GM10266 (cell line): ENCODE data around the gene CNTN5.

Experiments used
- DNase-seq: peaks from one replicate; pipeline ENCODE4 v3.0.0; 2012; ENCODE audit errors: extremely low spot score
- TF ChIP-seq, protein P1 (sequence below): IDR thresholded peaks from 2 replicates; pipeline ENCODE4 v1.5.1; 2012; ENCODE audit warnings: mild to moderate bottlenecking, low read depth; ENCODE audit not compliant: control insufficient read depth, insufficient read depth; ENCODE audit errors: missing control alignments

CNTN5 gene

DNA sequence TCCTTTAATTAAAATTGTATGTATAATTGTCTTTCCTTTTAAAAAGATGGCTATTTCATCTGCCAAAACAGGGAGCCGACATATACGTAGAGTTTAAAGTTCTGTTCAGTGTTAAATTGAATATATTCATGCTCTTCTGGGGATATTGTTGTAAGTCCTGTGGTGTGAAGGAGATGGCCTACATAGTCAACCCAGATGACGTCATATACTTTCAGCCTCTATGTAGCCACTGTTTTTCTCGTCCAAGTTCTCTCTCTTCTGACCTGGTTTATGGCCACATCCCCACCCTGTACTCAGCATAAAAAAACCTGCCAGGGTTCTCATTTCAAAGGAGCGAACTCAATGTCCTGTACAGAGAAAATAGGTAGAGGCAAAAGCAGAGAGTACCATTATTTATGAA lies 1156.9 kb downstream of the CNTN5 start:
- no peak for DNase-seq
- TF ChIP-seq, protein P1, sequence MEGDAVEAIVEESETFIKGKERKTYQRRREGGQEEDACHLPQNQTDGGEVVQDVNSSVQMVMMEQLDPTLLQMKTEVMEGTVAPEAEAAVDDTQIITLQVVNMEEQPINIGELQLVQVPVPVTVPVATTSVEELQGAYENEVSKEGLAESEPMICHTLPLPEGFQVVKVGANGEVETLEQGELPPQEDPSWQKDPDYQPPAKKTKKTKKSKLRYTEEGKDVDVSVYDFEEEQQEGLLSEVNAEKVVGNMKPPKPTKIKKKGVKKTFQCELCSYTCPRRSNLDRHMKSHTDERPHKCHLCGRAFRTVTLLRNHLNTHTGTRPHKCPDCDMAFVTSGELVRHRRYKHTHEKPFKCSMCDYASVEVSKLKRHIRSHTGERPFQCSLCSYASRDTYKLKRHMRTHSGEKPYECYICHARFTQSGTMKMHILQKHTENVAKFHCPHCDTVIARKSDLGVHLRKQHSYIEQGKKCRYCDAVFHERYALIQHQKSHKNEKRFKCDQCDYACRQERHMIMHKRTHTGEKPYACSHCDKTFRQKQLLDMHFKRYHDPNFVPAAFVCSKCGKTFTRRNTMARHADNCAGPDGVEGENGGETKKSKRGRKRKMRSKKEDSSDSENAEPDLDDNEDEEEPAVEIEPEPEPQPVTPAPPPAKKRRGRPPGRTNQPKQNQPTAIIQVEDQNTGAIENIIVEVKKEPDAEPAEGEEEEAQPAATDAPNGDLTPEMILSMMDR, result no peak

DNA sequence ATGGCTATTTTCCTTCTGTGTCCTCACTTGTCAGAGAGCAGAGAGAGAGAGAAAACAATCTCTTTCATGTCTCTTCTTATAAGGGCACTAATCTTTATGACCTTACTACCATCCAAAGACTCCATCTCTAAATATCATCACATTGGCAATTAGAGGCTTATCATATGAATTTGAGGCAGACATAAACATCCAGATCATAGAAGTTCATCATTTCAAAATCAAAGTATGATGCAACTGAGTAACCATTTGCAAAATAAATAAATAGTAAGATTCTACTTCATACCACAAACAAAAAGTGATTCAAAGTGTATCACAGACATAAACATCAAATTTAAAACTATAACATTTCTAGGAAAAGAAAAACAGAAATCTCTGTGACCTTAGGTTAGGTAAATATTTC lies 1161.6 kb downstream of the CNTN5 start:
- TF ChIP-seq, protein P1, result no peak

DNA sequence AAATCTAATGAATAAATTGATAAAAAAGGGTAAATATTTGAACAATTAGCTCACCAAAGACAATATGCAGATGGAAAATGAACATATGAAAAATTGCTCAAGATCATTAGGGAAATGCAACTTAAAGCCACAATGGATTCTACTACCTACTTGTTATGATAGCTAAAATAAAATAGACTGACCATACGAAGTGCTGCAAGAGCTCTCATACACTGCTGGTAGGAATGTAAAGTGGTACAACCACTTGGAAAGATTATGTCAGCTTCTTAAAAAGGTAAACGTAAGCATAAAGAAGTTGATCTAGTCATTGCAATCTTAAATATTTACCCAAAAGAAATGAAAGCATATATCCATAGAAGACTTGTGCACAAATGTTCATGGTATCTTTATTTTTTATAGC lies 1162.2 kb downstream of the CNTN5 start:
- TF ChIP-seq, protein P1, result no peak
- DNase-seq, result no peak

More for the DNA sequence above, 1161.6 kb downstream of the CNTN5 start:
- no peak for DNase-seq

DNA sequence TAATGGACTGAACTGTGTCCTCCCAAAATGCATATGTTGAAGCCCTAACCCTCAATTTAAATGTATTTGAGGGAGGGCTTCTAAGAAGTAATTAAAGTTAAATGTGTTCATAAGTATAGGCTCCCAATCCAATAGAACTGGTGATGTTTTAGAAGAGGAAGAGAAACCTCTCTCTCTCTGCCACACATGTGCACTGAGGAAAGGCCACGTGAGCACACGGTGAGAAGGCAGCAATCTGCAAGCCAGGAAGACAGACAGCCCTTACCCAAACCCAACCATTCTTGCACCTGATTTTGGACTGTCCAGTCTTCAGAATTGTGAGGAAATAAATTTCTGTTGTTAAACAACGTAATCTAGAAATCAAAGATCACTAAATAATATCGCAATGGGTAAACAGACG lies 1164.8 kb downstream of the CNTN5 start:
- no peak for DNase-seq
- TF ChIP-seq, protein P1, result no peak

DNA sequence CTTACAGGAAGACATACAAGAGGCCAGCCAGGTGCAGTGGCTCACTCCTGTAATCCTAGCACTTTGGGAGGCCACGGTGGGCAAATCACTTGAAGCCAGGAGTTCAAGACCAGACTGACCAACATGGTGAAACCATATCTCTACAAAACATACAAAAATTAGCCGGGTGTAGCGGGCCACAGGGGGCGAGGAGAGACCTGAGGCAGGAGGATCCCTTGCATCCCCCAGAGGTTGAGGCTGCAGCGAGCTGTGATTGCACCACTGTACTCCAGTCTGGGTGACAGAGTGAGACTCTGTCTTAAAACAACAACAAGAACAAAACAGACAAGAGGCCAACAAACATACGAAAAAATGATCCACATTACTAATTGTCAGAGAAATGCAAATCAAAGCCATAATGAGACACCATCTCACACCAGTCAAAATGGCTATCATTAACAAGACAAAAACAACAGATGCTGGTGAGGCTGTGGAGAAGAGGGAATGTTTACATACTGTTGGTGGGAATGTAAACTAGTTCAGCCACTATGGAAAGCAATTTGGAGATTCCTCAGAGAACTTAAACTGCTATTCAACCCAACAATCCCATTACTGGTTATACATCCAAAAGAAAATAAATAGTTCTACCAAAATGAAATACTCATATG lies 1167.5 kb downstream of the CNTN5 start:
- TF ChIP-seq, protein P1, result no peak
- no peak for DNase-seq

DNA sequence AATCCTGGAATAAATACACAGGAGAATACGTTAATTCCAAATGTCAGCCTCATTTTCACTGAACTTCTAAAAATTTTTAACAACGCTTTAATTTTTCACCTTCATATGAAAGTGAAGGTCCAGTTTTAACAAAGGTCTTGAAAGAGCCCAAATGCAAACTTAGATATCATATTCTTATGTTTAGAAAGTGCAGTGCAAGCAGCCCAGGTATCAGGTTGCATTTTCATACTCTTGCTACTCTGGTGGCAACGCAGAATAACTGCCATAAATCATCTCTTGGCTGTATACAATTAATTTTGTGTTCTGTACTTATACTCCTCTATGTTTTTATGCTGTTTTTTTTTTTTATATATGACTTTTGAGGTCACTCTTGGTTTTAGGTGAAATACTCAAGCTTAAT lies 1169.6 kb downstream of the CNTN5 start:
- no peak for DNase-seq
- TF ChIP-seq, protein P1, result no peak

DNA sequence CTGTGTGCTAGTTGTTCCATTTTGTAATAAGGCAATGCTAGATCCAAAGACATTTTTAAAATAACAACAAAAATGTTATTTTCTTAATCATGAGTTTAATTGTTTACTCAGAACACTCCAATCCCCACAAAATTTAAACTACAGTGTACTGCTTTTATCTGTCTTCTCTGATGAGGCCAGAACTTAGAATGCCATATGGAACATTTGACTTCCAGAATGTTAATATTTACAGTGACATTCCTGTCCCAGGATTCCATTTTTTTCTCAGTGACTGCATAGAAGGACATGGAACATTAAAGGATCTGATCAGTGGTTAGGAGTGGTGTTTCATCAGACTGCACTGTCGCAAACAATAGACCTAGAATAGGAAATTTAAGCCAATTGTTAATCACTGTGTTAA lies 1171.4 kb downstream of the CNTN5 start:
- TF ChIP-seq, protein P1, result no peak
- no peak for DNase-seq
